ENCODE data around the gene RAMP1. TPM values are rescaled to one million over a fixed set of nuclear protein-coding genes. Genes with fewer than 3 reads are reported as not detected.

Gene RAMP1
- total and polyA plus RNA-seq, 2 donors (not counting 1 experiment from before 2014, with no cell fraction given): 15.7 TPM; not detected in 1

- H2AFZ ChIP-seq (ENCODE audit: insufficient read depth, low read depth, low read length, poor library complexity, severe bottlenecking): no peak overlapping the region
- H3K4me1 Mint-ChIP-seq: peaks cover 8% of the 10 kb centered on the region
- H3K79me2 ChIP-seq (ENCODE audit: control insufficient read depth, insufficient read depth, low read length): no peaks in the 10 kb centered on the region
- DNase-seq (no peak), ATAC-seq (ENCODE audit: low read depth) (no peak)
- 71% methylated on average over 9 of the region's 11 CpGs for WGBS (ENCODE audit: insufficient coverage)
- no peaks in the 10 kb centered on the region for H3K9me3 ChIP-seq (ENCODE audit: control extremely low read depth in 1 of 3, control insufficient read depth in 2 of 3, insufficient read depth in 1 of 3, low read length in 2 of 3)
- CTCF ChIA-PET: no interaction called here
- POLR2A ChIA-PET: no interaction called here
- H3K9me3 Mint-ChIP-seq (ENCODE audit: insufficient read depth): no peaks in the 10 kb centered on the region
- TF ChIP-seq CTCF (IDR thresholded peaks at IDR 0.05): no peak
- no peak for TF ChIP-seq EZH2 (IDR thresholded peaks at IDR 0.05; ENCODE audit: borderline replicate concordance, insufficient read depth, low read depth, low read length, poor library complexity, severe bottlenecking)
- H3K4me1 ChIP-seq (ENCODE audit: control insufficient read depth in 2 of 2, insufficient read depth in 2 of 2, low read length in 2 of 2): peaks cover 0 to 3% of the 10 kb centered on the region in 2 donors
- no peak overlapping the region for H3K4me3 Mint-ChIP-seq
- H3K4me2 ChIP-seq (replicated peaks; ENCODE audit: low read depth, low read length, poor library complexity, severe bottlenecking): no peak overlapping the region
- H3K27me3 ChIP-seq (replicated peaks in 1 of 4; ENCODE audit: control extremely low read depth in 1 of 4, control insufficient read depth in 3 of 4, insufficient read depth in 4 of 4, low read length in 3 of 4): peaks cover 0 to 6% (median 0%) of the 10 kb centered on the region in 4 experiments
- no peaks in the 10 kb centered on the region for H3K36me3 ChIP-seq (replicated peaks in 1 of 2; ENCODE audit: control extremely low read depth in 1 of 2, control insufficient read depth in 1 of 2, extremely low read depth in 1 of 2, insufficient read depth in 2 of 2, low read length in 1 of 2)
- no peak overlapping the region for H3K4me3 ChIP-seq (ENCODE audit: control extremely low read depth in 1 of 5, extremely low read depth in 1 of 5, insufficient read depth in 1 of 5, low read depth in 2 of 5, low read length in 4 of 5)
- intact Hi-C loops (cut with micrococcal nuclease): no loop called here
- H4K20me1 ChIP-seq (ENCODE audit: control insufficient read depth, insufficient read depth, low read length, poor library complexity, severe bottlenecking): no peaks in the 10 kb centered on the region
- H3K27ac Mint-ChIP-seq: no peak overlapping the region
- peaks cover 14% of the 10 kb centered on the region for H3K27me3 Mint-ChIP-seq
- H3K9ac ChIP-seq (ENCODE audit: low read length): no peak overlapping the region
- no peak overlapping the region for H3K27ac ChIP-seq (ENCODE audit: low read length in 2 of 2)
Measured at GRCh38 chr2:237935740-237936452, 76.5 kb downstream of the RAMP1 start.

DNA sequence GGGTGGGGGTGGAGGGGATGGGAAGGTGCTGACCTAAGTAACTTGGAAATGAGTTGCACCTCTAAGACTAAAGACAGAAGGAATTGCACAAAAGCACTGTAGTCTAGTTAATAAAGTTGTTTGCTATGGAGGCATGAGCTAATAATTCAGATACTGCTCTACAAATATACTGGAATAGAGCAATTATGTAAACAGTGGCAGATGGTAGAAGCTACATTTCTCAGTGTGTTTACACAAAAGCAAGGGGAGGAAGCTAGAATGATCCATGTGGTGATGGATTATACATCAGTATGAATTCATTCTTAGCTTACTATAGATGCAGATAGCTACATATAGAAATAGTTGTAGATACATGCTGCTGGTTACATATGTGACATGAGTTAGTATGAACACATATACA, 79.8 kb downstream of the RAMP1 start:
- H3K4me1 Mint-ChIP-seq: no peaks in the 10 kb centered on the region
- CTCF ChIA-PET: interaction anchor here (1.4 kb wide), 1 partner anchor 16 kb away, joined by 3 read pairs; no protein-coding TSS in a partner anchor

More for the DNA sequence above, 79.8 kb downstream of the RAMP1 start:
- H3K9ac ChIP-seq (ENCODE audit: low read length): no peak overlapping the region
- no peak overlapping the region for H3K4me3 Mint-ChIP-seq
- peaks cover 0 to 4% (median 0%) of the 10 kb centered on the region in 4 experiments for H3K27me3 ChIP-seq (replicated peaks in 1 of 4; ENCODE audit: control extremely low read depth in 1 of 4, control insufficient read depth in 3 of 4, insufficient read depth in 4 of 4, low read length in 3 of 4)
- H3K4me2 ChIP-seq (replicated peaks; ENCODE audit: low read depth, low read length, poor library complexity, severe bottlenecking): no peak overlapping the region
- H3K27ac Mint-ChIP-seq: no peak overlapping the region
- ATAC-seq (ENCODE audit: low read depth) (no peak), DNase-seq (no peak)
- no peaks in the 10 kb centered on the region for H3K9me3 Mint-ChIP-seq (ENCODE audit: insufficient read depth)
- no peak overlapping the region for H3K27ac ChIP-seq (ENCODE audit: low read length in 2 of 2)
- peaks cover 0 to 9% (median 3%) of the 10 kb centered on the region in 3 donors for H3K9me3 ChIP-seq (ENCODE audit: control extremely low read depth in 1 of 3, control insufficient read depth in 2 of 3, insufficient read depth in 1 of 3, low read length in 2 of 3)
- no peaks in the 10 kb centered on the region for H3K4me1 ChIP-seq (ENCODE audit: control insufficient read depth in 2 of 2, insufficient read depth in 2 of 2, low read length in 2 of 2)
- TF ChIP-seq CTCF (IDR thresholded peaks at IDR 0.05): no peak
- TF ChIP-seq EZH2 (IDR thresholded peaks at IDR 0.05; ENCODE audit: borderline replicate concordance, insufficient read depth, low read depth, low read length, poor library complexity, severe bottlenecking): no peak
- no peaks in the 10 kb centered on the region for H4K20me1 ChIP-seq (ENCODE audit: control insufficient read depth, insufficient read depth, low read length, poor library complexity, severe bottlenecking)
- H3K4me3 ChIP-seq (ENCODE audit: control extremely low read depth in 1 of 5, extremely low read depth in 1 of 5, insufficient read depth in 1 of 5, low read depth in 2 of 5, low read length in 4 of 5): no peak overlapping the region
- peaks cover 13% of the 10 kb centered on the region for H3K27me3 Mint-ChIP-seq
- H3K36me3 ChIP-seq (replicated peaks in 1 of 2; ENCODE audit: control extremely low read depth in 1 of 2, control insufficient read depth in 1 of 2, extremely low read depth in 1 of 2, insufficient read depth in 2 of 2, low read length in 1 of 2): no peaks in the 10 kb centered on the region
- no peak overlapping the region for H2AFZ ChIP-seq (ENCODE audit: insufficient read depth, low read depth, low read length, poor library complexity, severe bottlenecking)
- no peaks in the 10 kb centered on the region for H3K79me2 ChIP-seq (ENCODE audit: control insufficient read depth, insufficient read depth, low read length)
- intact Hi-C loops (cut with micrococcal nuclease): no loop called here
- POLR2A ChIA-PET: interaction anchor here (0.7 kb wide), 1 partner anchor 296 kb away, joined by 7 read pairs; no protein-coding TSS in a partner anchor

Data from B cell (primary cell).